Astrocyte (in vitro differentiated cells and primary cell): ENCODE data around the gene CTNNA2. TPM values are rescaled to one million over a fixed set of nuclear protein-coding genes. Genes with fewer than 3 reads are reported as not detected.

Source experiments
- DNase-seq: peaks from one replicate; pipeline ENCODE4 v3.0.0-alpha.2; 2010; ENCODE audit warnings: low read depth
- FAIRE-seq: peaks from 2 replicates; lab custom pipeline; 2011; peaks lifted over from hg19 to GRCh38; lab: Jason Lieb, UNC
- H2AFZ ChIP-seq: 2 replicates; pipeline ENCODE4 v1.6.0; 2012; ENCODE audit warnings: low read depth, low read length, inconsistent platforms
- H3K27ac ChIP-seq: 2 replicates; pipeline ENCODE4 v1.5.1; 2011; ENCODE audit warnings: low read depth, low read length, inconsistent platforms
- H3K27me3 ChIP-seq: 2 replicates; pipeline ENCODE4 v1.6.0; 2011; ENCODE audit warnings: low read length, inconsistent platforms; ENCODE audit not compliant: insufficient read depth
- H3K36me3 ChIP-seq: 2 replicates; pipeline ENCODE4 v1.5.1; 2011; ENCODE audit warnings: low read length, inconsistent platforms; ENCODE audit not compliant: insufficient read depth
- H3K4me1 ChIP-seq: 2 replicates; pipeline ENCODE4 v1.5.1; 2011; ENCODE audit warnings: low read length, inconsistent platforms; ENCODE audit not compliant: insufficient read depth
- H3K4me2 ChIP-seq: 2 replicates; pipeline ENCODE4 v1.6.0; 2012; ENCODE audit warnings: low read length, inconsistent platforms
- H3K4me3 ChIP-seq: 2 replicates; pipeline ENCODE4 v1.5.1; 2011; ENCODE audit warnings: low read depth, mild to moderate bottlenecking, low read length, inconsistent platforms; ENCODE audit not compliant: insufficient read depth
- H3K79me2 ChIP-seq: 2 replicates; pipeline ENCODE4 v1.6.0; 2012; ENCODE audit warnings: mild to moderate bottlenecking, low read length, inconsistent platforms; ENCODE audit not compliant: insufficient read depth
- H3K9ac ChIP-seq: 2 replicates; pipeline ENCODE4 v1.6.0; 2012; ENCODE audit warnings: mild to moderate bottlenecking, low read length, inconsistent platforms
- H3K9me3 ChIP-seq: 2 replicates; pipeline ENCODE4 v1.5.1; 2012; ENCODE audit warnings: low read depth, mild to moderate bottlenecking, low read length, inconsistent platforms; ENCODE audit not compliant: insufficient read depth
- H4K20me1 ChIP-seq: 2 replicates; pipeline ENCODE4 v1.6.0; 2012; ENCODE audit warnings: low read length, inconsistent platforms; ENCODE audit not compliant: insufficient read depth
- H3K27ac Mint-ChIP-seq: one replicate; pipeline ENCODE4 v1.8.0; 2021; ENCODE audit warnings: mild to moderate bottlenecking, mixed read lengths; ENCODE audit not compliant: unreplicated experiment
- H3K27me3 Mint-ChIP-seq: one replicate; pipeline ENCODE4 v1.8.0; 2021; ENCODE audit warnings: low read depth, mixed read lengths; ENCODE audit not compliant: unreplicated experiment
- H3K36me3 Mint-ChIP-seq: one replicate; pipeline ENCODE4 v1.8.0; 2021; ENCODE audit warnings: low read depth, mixed read lengths; ENCODE audit not compliant: unreplicated experiment
- H3K4me1 Mint-ChIP-seq: one replicate; pipeline ENCODE4 v1.8.0; 2021; ENCODE audit warnings: low read depth, mixed read lengths; ENCODE audit not compliant: unreplicated experiment
- H3K4me3 Mint-ChIP-seq: one replicate; pipeline ENCODE4 v1.8.0; 2021; ENCODE audit warnings: mild to moderate bottlenecking, moderate library complexity, mixed read lengths; ENCODE audit not compliant: unreplicated experiment
- H3K9me3 Mint-ChIP-seq: one replicate; pipeline ENCODE4 v1.8.0; 2021; ENCODE audit warnings: mild to moderate bottlenecking, mixed read lengths; ENCODE audit not compliant: unreplicated experiment
- CTCF ChIP-seq: IDR thresholded peaks from 2 replicates; pipeline ENCODE4 v1.5.1; 2011; ENCODE audit warnings: low read depth, mild to moderate bottlenecking, inconsistent platforms, low read length, moderate library complexity; ENCODE audit not compliant: insufficient read depth
- EZH2 ChIP-seq: IDR thresholded peaks from 2 replicates; pipeline ENCODE4 v1.6.1; 2012; ENCODE audit warnings: mild to moderate bottlenecking, low read length, inconsistent platforms; ENCODE audit not compliant: insufficient read depth
- total RNA-seq: library from RNA; stranded (reverse); gene quantifications from 2 replicates; pipeline ENCODE4 v1.2.1, GENCODE V29; 2021

The CTNNA2 gene
- total RNA-seq, 1 donor from 2014 or later = 3.9 TPM

DNA sequence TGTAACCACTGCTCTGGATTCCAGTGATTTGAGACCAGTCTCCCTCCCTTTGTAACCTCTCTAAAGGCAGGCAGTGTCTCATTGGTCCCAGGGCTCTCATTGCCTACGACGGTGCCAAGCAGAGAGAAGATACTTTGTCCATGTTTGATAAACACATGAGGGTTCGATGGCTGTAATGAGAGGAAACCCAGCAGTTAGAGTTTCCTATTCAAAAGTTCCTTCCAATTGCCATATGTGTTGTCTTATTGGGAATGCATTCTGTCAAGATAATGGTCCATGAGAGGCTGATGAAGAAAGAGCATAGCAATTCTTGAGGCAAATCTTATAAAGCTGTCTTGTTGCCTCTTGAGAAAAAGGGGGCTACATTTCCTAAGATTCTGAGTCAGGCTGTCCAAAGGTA, 499.2 kb downstream of the CTNNA2 start:
- Mint-ChIP-seq H3K9me3 (no peaks in the 10 kb centered on the region), H3K4me1 (peaks cover 2% of the 10 kb centered on the region), H3K27me3 (peaks cover 16% of the 10 kb centered on the region), H3K27ac (no peak overlapping the region), H3K4me3 (no peak overlapping the region), H3K36me3 (no peaks in the 10 kb centered on the region)
- Histone ChIP-seq H3K36me3 (no peaks in the 10 kb centered on the region), H3K4me2 (no peak overlapping the region), H3K27me3 (no peaks in the 10 kb centered on the region), H3K4me1 (no peaks in the 10 kb centered on the region), H4K20me1 (no peaks in the 10 kb centered on the region), H3K79me2 (no peaks in the 10 kb centered on the region), H3K27ac (no peak overlapping the region), H3K9me3 (peaks cover 3% of the 10 kb centered on the region), H3K9ac (no peak overlapping the region), H2AFZ (no peak overlapping the region), H3K4me3 (no peak overlapping the region)
- no peak for DNase-seq
- no peak for FAIRE-seq
- TF ChIP-seq CTCF = no peak
- TF ChIP-seq EZH2 = no peak

- no peaks in the 10 kb centered on the region for H3K9me3 Mint-ChIP-seq
- DNase-seq = no peak
- FAIRE-seq = no peak
Measured at GRCh38 chr2:80014637-80015036, 501.8 kb downstream of the CTNNA2 start.

More at GRCh38 chr2:80014637-80015036, 501.8 kb downstream of the CTNNA2 start:
- Histone ChIP-seq H3K4me1 (no peaks in the 10 kb centered on the region), H3K79me2 (no peaks in the 10 kb centered on the region), H3K27me3 (no peaks in the 10 kb centered on the region), H3K9me3 (peaks cover 3% of the 10 kb centered on the region), H3K4me2 (no peak overlapping the region), H2AFZ (no peak overlapping the region), H3K4me3 (no peak overlapping the region), H3K27ac (no peak overlapping the region), H3K9ac (no peak overlapping the region), H4K20me1 (no peaks in the 10 kb centered on the region), H3K36me3 (no peaks in the 10 kb centered on the region)
- TF ChIP-seq CTCF (no peak), EZH2 (no peak)
- H3K27ac Mint-ChIP-seq = no peak overlapping the region
- H3K4me3 Mint-ChIP-seq = no peak overlapping the region
- H3K36me3 Mint-ChIP-seq = no peaks in the 10 kb centered on the region
- H3K4me1 Mint-ChIP-seq = peaks cover 2% of the 10 kb centered on the region
- H3K27me3 Mint-ChIP-seq = peaks cover 2% of the 10 kb centered on the region
